ENCODE measurements around the gene FYB2.
"Not testable (repeated sequence)": the region's sequence is repeated elsewhere in the genome, so short reads cannot be mapped to it uniquely, and the experiment has no call there.

Gene FYB2

GRCh38 chr1:56797065-56797685 is 22.0 kb downstream of the FYB2 start:
- no peak for DNase-seq (ENCODE audit: low read depth)

GRCh38 chr1:56795870-56796269 is 23.3 kb downstream of the FYB2 start:
- no peak for DNase-seq (ENCODE audit: low read depth)

GRCh38 chr1:56790036-56790435 is 29.2 kb downstream of the FYB2 start:
- DNase-seq (ENCODE audit: low read depth), result no peak

- no peak for DNase-seq (ENCODE audit: low read depth)
Observed at GRCh38 chr1:56788588-56788987, 30.6 kb downstream of the FYB2 start.

- DNase-seq (ENCODE audit: low read depth), result no peak
Observed at GRCh38 chr1:56788102-56788501, 31.1 kb downstream of the FYB2 start.

GRCh38 chr1:56787330-56787729 is 31.9 kb downstream of the FYB2 start:
- DNase-seq (ENCODE audit: low read depth), result no peak

GRCh38 chr1:56782773-56783172 is 36.4 kb downstream of the FYB2 start:
- DNase-seq (ENCODE audit: low read depth), result no peak

- no peak for DNase-seq (ENCODE audit: low read depth)
Observed at GRCh38 chr1:56780826-56781225, 38.4 kb downstream of the FYB2 start.

- no peak for DNase-seq (ENCODE audit: low read depth)
Observed at GRCh38 chr1:56780128-56780750, 39.0 kb downstream of the FYB2 start.

GRCh38 chr1:56777972-56778371 is 41.2 kb downstream of the FYB2 start:
- no peak for DNase-seq (ENCODE audit: low read depth)

- DNase-seq (ENCODE audit: low read depth), result not testable (repeated sequence)
Observed at GRCh38 chr1:56774732-56775131, 44.5 kb downstream of the FYB2 start.

GRCh38 chr1:56774067-56774609 is 45.1 kb downstream of the FYB2 start:
- DNase-seq (ENCODE audit: low read depth), result no peak

- no peak for DNase-seq (ENCODE audit: low read depth)
Observed at GRCh38 chr1:56773341-56774066, 45.7 kb downstream of the FYB2 start.

- DNase-seq (ENCODE audit: low read depth), result no peak
Observed at GRCh38 chr1:56771717-56772116, 47.5 kb downstream of the FYB2 start.

- DNase-seq (ENCODE audit: low read depth), result no peak
Observed at GRCh38 chr1:56758794-56759193, 60.4 kb downstream of the FYB2 start.

- no peak for DNase-seq (ENCODE audit: low read depth)
Observed at GRCh38 chr1:56758135-56758534, 61.1 kb downstream of the FYB2 start.

GRCh38 chr1:56755911-56756310 is 63.3 kb downstream of the FYB2 start:
- DNase-seq (ENCODE audit: low read depth), result no peak

GRCh38 chr1:56754708-56755479 is 64.3 kb downstream of the FYB2 start:
- no peak for DNase-seq (ENCODE audit: low read depth)

- DNase-seq (ENCODE audit: low read depth), result no peak
Observed at GRCh38 chr1:56745231-56745630, 74.0 kb downstream of the FYB2 start.

- DNase-seq (ENCODE audit: low read depth), result no peak
Observed at GRCh38 chr1:56728964-56729363, 90.2 kb downstream of the FYB2 start.

- no peak for DNase-seq (ENCODE audit: low read depth)
Observed at GRCh38 chr1:56726706-56727105, 92.5 kb downstream of the FYB2 start.

GRCh38 chr1:56719171-56719570 is 100.0 kb downstream of the FYB2 start:
- no peak for DNase-seq (ENCODE audit: low read depth)
